ENCODE measurements around the gene MB21D2. TPM values are rescaled to one million over a fixed set of nuclear protein-coding genes. Genes with fewer than 3 reads are reported as not detected.

Gene MB21D2
- total RNA-seq, 3 donors from 2014 or later = 3.0 to 4.6 (median 3.4) TPM

- Mint-ChIP-seq H3K27me3 (ENCODE audit: low read depth) (no peaks in the 10 kb centered on the region), H3K4me3 (no peak overlapping the region), H3K36me3 (ENCODE audit: insufficient read depth) (no peaks in the 10 kb centered on the region), H3K9me3 (no peaks in the 10 kb centered on the region), H3K4me1 (ENCODE audit: low read depth) (peaks cover 26% of the 10 kb centered on the region)
- DNase-seq (no peak), ATAC-seq (no peak)
These were observed 84.3 kb downstream of the MB21D2 start for GRCh38 chr3:192833177-192833890.

GRCh38 chr3:192831801-192832347 is 85.8 kb downstream of the MB21D2 start:
- Mint-ChIP-seq H3K36me3 (ENCODE audit: insufficient read depth) (no peaks in the 10 kb centered on the region), H3K27me3 (ENCODE audit: low read depth) (no peaks in the 10 kb centered on the region), H3K9me3 (peaks cover 5% of the 10 kb centered on the region), H3K4me1 (ENCODE audit: low read depth) (peaks cover 16% of the 10 kb centered on the region), H3K4me3 (no peak overlapping the region)
- DNase-seq = no peak
- no peak for ATAC-seq

GRCh38 chr3:192831111-192831644 is 86.5 kb downstream of the MB21D2 start:
- peaks cover 16% of the 10 kb centered on the region for H3K4me1 Mint-ChIP-seq (ENCODE audit: low read depth)

GRCh38 chr3:192830291-192831110 is 87.2 kb downstream of the MB21D2 start:
- Mint-ChIP-seq H3K4me3 (no peak overlapping the region), H3K36me3 (ENCODE audit: insufficient read depth) (no peaks in the 10 kb centered on the region), H3K27me3 (ENCODE audit: low read depth) (no peaks in the 10 kb centered on the region), H3K9me3 (peaks cover 5% of the 10 kb centered on the region), H3K4me1 (ENCODE audit: low read depth) (peaks cover 12% of the 10 kb centered on the region)
- DNase-seq (no peak), ATAC-seq (no peak)

More at GRCh38 chr3:192831111-192831644, 86.5 kb downstream of the MB21D2 start:
- Mint-ChIP-seq H3K4me3 (no peak overlapping the region), H3K9me3 (peaks cover 5% of the 10 kb centered on the region), H3K36me3 (ENCODE audit: insufficient read depth) (no peaks in the 10 kb centered on the region), H3K27me3 (ENCODE audit: low read depth) (no peaks in the 10 kb centered on the region)
- ATAC-seq = peak; percentile 55 to 77
- DNase-seq = no peak

GRCh38 chr3:192827863-192828594 is 89.6 kb downstream of the MB21D2 start:
- Mint-ChIP-seq H3K4me1 (ENCODE audit: low read depth) (peaks cover 8% of the 10 kb centered on the region), H3K27me3 (ENCODE audit: low read depth) (no peaks in the 10 kb centered on the region), H3K36me3 (ENCODE audit: insufficient read depth) (no peaks in the 10 kb centered on the region), H3K9me3 (peaks cover 5% of the 10 kb centered on the region), H3K4me3 (no peak overlapping the region)
- ATAC-seq (no peak), DNase-seq (no peak)

GRCh38 chr3:192827208-192827607 is 90.4 kb downstream of the MB21D2 start:
- DNase-seq = no peak
- Mint-ChIP-seq H3K4me1 (ENCODE audit: low read depth) (peaks cover 8% of the 10 kb centered on the region), H3K9me3 (peaks cover 5% of the 10 kb centered on the region), H3K27me3 (ENCODE audit: low read depth) (no peaks in the 10 kb centered on the region), H3K36me3 (ENCODE audit: insufficient read depth) (no peaks in the 10 kb centered on the region), H3K4me3 (no peak overlapping the region)
- no peak for ATAC-seq

GRCh38 chr3:192826214-192827006 is 91.2 kb downstream of the MB21D2 start:
- ATAC-seq = no peak
- no peak for DNase-seq
- Mint-ChIP-seq H3K4me3 (no peak overlapping the region), H3K36me3 (ENCODE audit: insufficient read depth) (no peaks in the 10 kb centered on the region), H3K9me3 (peaks cover 5% of the 10 kb centered on the region), H3K27me3 (ENCODE audit: low read depth) (no peaks in the 10 kb centered on the region), H3K4me1 (ENCODE audit: low read depth) (peaks cover 6% of the 10 kb centered on the region)

- ATAC-seq (no peak), DNase-seq (no peak)
- Mint-ChIP-seq H3K36me3 (ENCODE audit: insufficient read depth) (no peaks in the 10 kb centered on the region), H3K4me3 (no peak overlapping the region), H3K4me1 (ENCODE audit: low read depth) (peaks cover 2% of the 10 kb centered on the region), H3K27me3 (ENCODE audit: low read depth) (no peaks in the 10 kb centered on the region), H3K9me3 (peaks cover 5% of the 10 kb centered on the region)
These were observed 91.9 kb downstream of the MB21D2 start for GRCh38 chr3:192825657-192826200.

GRCh38 chr3:192825216-192825615 is 92.4 kb downstream of the MB21D2 start:
- ATAC-seq = no peak
- H3K27me3 Mint-ChIP-seq (ENCODE audit: low read depth) = no peaks in the 10 kb centered on the region
- H3K4me1 Mint-ChIP-seq (ENCODE audit: low read depth) = peaks cover 2% of the 10 kb centered on the region

GRCh38 chr3:192824313-192824712 is 93.3 kb downstream of the MB21D2 start:
- Mint-ChIP-seq H3K4me3 (no peak overlapping the region), H3K4me1 (ENCODE audit: low read depth) (peaks cover 10% of the 10 kb centered on the region), H3K36me3 (ENCODE audit: insufficient read depth) (no peaks in the 10 kb centered on the region), H3K9me3 (peaks cover 5% of the 10 kb centered on the region), H3K27me3 (ENCODE audit: low read depth) (no peaks in the 10 kb centered on the region)
- DNase-seq = no peak
- ATAC-seq = no peak

More at GRCh38 chr3:192825216-192825615, 92.4 kb downstream of the MB21D2 start:
- no peaks in the 10 kb centered on the region for H3K36me3 Mint-ChIP-seq (ENCODE audit: insufficient read depth)
- DNase-seq = no peak
- H3K9me3 Mint-ChIP-seq = peaks cover 5% of the 10 kb centered on the region
- no peak overlapping the region for H3K4me3 Mint-ChIP-seq

- peaks cover 36% of the 10 kb centered on the region for H3K4me1 Mint-ChIP-seq (ENCODE audit: low read depth)
- no peaks in the 10 kb centered on the region for H3K9me3 Mint-ChIP-seq
- H3K36me3 Mint-ChIP-seq (ENCODE audit: insufficient read depth) = no peaks in the 10 kb centered on the region
These were observed 96.5 kb downstream of the MB21D2 start for GRCh38 chr3:192821161-192821560.

GRCh38 chr3:192820161-192820560 is 97.5 kb downstream of the MB21D2 start:
- no peak for ATAC-seq

More at GRCh38 chr3:192821161-192821560, 96.5 kb downstream of the MB21D2 start:
- ATAC-seq (no peak), DNase-seq (no peak)
- Mint-ChIP-seq H3K4me3 (no peak overlapping the region), H3K27me3 (ENCODE audit: low read depth) (no peaks in the 10 kb centered on the region)

GRCh38 chr3:192819001-192819569 is 98.6 kb downstream of the MB21D2 start:
- no peak overlapping the region for H3K4me3 Mint-ChIP-seq
- no peaks in the 10 kb centered on the region for H3K9me3 Mint-ChIP-seq

More at GRCh38 chr3:192820161-192820560, 97.5 kb downstream of the MB21D2 start:
- Mint-ChIP-seq H3K36me3 (ENCODE audit: insufficient read depth) (no peaks in the 10 kb centered on the region), H3K4me1 (ENCODE audit: low read depth) (peaks cover 37% of the 10 kb centered on the region), H3K9me3 (no peaks in the 10 kb centered on the region), H3K27me3 (ENCODE audit: low read depth) (no peaks in the 10 kb centered on the region), H3K4me3 (no peak overlapping the region)
- DNase-seq = no peak

More at GRCh38 chr3:192819001-192819569, 98.6 kb downstream of the MB21D2 start:
- DNase-seq (peak; percentile 16), ATAC-seq (peak; percentile 75 to 79)
- H3K27me3 Mint-ChIP-seq (ENCODE audit: low read depth) = no peaks in the 10 kb centered on the region
- H3K4me1 Mint-ChIP-seq (ENCODE audit: low read depth) = peaks cover 37% of the 10 kb centered on the region
- no peaks in the 10 kb centered on the region for H3K36me3 Mint-ChIP-seq (ENCODE audit: insufficient read depth)
